GM18517 (cell line): ENCODE data around the gene SPOP.
"Not testable (repeated sequence)": the region's sequence is repeated elsewhere in the genome, so short reads cannot be mapped to it uniquely, and the experiment has no call there.

Experiments
- ATAC-seq: cut with Tn5 transposase; IDR thresholded peaks from one replicate; pipeline ENCODE4 v1.9.1; 2021; ENCODE audit warnings: mild to moderate bottlenecking, moderate library complexity; ENCODE audit not compliant: unreplicated experiment

SPOP gene

GRCh38 chr17:49659661-49660382, 18.1 kb downstream of the SPOP start:
- ATAC-seq, result no peak

GRCh38 chr17:49656247-49656646, 21.6 kb downstream of the SPOP start:
- ATAC-seq, result no peak

DNA sequence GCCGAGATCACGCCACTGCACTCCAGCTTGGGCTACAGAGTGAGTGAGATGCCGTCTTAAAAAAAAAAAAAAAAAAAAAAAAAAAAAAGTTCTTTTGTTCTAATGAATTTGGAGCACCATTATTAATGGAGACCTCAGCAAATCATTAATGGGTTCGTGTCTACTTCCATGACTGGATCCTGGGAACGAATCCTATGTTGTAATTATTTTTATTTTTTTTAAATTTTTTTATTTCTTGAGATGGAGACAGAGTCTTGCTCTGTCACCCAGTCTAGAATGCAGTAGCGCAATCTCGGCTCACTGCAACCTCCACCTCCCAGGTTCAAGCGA, 30.7 kb downstream of the SPOP start:
- ATAC-seq, result no peak

DNA sequence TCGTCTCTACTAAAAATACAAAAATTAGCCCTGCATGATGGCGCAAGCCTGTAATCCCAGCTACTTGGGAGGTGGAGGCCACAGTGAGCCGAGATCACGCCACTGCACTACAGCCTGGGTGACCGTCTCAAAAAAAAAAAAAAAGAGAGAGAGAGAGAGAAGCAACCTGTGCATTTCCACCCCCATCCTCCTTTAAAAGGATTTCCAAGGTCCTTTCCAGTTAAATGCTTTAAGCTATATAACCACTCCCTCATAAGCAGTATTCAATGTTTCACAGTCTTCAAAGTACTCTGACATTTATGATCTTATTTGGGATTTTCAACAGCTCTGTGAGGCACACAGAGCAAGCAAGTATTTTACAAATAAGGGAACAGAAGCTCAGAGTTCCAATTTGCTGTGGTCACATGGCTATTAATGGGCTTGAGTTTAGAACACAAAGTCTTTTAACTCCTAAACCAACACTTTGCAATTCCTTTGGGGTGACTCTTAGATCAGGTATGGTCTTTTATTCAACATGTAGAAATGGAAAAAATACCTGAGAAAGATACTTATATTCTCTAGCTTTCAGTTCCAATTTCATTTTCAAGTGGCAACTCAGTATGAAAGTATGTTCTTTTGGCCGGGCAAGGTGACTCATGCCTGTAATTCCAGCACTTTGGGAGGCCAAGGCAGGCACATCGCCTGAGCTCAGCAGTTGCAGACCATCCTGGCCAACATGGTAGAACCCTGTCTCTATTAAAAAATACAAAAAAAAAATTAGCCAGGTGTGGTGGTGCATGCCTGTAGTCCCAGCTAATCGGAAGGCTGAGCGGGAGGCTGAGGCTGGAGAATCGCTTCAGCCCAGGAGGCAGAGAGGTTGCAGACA, 31.3 kb downstream of the SPOP start:
- peak; percentile 70 for ATAC-seq

DNA sequence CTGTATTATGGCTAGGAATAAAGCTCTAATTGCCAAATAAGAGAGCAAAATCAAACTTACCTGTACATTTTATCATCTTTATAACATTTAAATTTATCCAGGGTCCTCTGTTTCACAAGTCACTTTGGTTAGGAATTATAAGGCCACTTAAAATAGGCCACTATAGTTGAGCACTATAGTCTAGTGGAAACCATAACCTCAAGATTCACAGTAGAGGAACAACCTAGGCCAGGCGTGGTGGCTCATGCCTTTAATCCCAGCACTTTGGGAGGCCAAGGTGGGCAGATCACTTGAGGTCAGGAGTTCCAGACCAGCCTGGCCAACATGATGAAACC, 31.9 kb downstream of the SPOP start:
- ATAC-seq, result not testable (repeated sequence)

GRCh38 chr17:49645654-49646053, 32.2 kb downstream of the SPOP start:
- no peak for ATAC-seq

DNA sequence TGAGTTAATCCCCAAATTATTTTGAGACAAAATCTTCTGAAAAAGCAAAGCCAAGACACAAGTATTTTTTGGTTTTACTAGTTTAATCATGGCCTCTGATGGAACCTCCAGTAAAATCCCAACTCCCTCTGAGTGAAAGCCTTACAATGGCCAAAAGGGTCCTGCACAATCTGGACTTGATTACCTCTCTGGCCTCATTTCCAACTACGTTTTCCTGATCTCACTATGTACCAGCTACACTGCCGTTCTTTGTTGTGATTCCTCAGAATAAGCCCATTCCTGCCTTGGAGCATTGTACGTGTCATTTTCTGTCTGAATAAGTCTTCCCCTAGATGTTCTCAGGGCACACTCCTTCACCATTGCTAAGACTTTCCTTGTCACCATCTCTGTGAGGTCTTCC, 37.3 kb downstream of the SPOP start:
- ATAC-seq, result no peak

GRCh38 chr17:49638818-49639217, 39.1 kb downstream of the SPOP start:
- ATAC-seq, result no peak

- ATAC-seq, result no peak
Observed at GRCh38 chr17:49637739-49638138, 40.2 kb downstream of the SPOP start.

GRCh38 chr17:49637050-49637449, 40.8 kb downstream of the SPOP start:
- no peak for ATAC-seq

DNA sequence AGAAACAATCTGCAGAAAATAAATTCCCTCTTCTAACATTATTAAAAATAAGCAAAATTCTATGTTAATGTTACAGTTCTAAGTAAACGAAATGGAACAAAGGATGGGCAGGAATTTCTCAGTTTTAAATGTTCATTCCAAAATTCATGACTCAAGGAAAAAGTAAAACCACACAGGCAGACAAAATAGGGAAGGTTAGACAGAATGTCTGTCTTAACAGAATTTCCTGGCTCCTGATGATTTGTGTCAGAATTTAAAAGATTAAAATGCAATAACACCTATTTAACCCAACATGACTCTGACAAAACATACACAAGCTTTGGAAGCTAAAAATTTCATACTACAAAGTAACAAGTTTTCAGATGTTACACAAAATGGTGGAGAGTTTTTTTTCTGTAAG, 42.8 kb downstream of the SPOP start:
- no peak for ATAC-seq

DNA sequence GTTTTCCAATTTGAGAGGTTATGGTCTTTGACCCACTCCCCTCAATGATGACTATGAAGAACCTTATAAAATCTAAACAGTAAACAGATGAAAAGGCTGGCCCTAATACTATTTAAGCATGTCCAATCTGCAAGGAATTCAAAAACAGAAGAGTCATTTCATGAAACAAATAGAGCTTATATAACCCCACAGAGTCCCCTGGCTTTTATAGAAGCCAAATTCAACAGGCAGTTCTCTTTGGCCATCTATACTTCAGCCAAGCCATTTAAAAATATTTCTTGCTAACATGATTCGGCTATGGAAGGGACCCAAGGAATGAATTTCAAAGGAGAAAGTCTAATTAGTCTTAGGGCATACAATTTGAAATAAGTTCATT, 43.4 kb downstream of the SPOP start:
- no peak for ATAC-seq

DNA sequence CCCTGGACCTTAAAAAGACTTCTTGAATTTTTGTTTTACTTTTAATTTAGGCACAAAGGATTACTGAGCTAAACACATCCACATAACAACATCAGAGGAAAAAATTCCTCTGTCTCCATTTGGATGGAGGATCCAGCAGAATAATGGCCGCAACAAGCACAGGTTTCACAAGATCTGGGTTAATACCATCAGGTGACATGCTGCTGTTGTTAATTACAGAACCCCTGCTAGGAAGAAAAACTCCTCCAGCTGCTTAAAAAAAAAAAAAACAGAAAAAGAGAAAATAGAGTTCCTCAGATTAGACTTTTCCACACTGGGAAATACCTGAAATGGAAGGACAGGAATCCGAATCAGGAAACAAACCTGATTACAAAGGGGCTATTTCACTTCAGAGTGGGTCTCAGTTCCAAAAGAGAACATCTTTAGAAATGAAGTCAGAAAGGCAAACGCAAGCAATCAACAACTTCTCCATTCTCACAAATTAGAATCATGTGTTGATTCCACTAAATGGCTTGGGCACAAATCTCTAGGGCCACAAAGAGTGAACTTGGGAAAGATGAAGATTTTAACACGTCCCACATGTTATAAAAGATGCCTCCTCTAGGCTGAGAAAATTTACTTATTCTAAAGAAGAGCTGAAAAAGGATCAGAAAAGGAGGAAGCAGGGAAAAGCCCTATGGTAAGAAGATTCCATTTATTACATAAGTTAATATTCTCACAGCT, 44.0 kb downstream of the SPOP start:
- no peak for ATAC-seq

DNA sequence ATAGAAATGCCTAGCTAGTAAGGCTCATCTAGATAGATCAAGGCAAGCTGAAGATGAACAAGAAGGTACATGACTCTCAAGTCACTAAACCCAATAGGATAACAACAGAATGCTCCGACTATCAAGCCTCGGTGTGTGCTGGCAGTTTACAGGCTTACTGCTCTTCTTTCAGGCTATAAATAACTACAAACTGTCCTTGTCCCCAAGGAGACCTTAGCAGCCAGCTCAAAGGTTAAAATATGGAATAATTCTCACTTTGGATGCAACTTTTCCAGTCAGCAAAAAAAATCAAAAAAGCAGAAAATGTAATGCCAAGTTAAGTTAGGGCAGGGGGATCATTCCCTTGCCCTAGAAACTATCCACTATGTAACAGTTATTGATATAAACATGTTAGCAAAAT, 44.6 kb downstream of the SPOP start:
- no peak for ATAC-seq

GRCh38 chr17:49632201-49632600, 45.7 kb downstream of the SPOP start:
- ATAC-seq, result no peak

- ATAC-seq, result no peak
Observed at GRCh38 chr17:49631496-49631895, 46.4 kb downstream of the SPOP start.

DNA sequence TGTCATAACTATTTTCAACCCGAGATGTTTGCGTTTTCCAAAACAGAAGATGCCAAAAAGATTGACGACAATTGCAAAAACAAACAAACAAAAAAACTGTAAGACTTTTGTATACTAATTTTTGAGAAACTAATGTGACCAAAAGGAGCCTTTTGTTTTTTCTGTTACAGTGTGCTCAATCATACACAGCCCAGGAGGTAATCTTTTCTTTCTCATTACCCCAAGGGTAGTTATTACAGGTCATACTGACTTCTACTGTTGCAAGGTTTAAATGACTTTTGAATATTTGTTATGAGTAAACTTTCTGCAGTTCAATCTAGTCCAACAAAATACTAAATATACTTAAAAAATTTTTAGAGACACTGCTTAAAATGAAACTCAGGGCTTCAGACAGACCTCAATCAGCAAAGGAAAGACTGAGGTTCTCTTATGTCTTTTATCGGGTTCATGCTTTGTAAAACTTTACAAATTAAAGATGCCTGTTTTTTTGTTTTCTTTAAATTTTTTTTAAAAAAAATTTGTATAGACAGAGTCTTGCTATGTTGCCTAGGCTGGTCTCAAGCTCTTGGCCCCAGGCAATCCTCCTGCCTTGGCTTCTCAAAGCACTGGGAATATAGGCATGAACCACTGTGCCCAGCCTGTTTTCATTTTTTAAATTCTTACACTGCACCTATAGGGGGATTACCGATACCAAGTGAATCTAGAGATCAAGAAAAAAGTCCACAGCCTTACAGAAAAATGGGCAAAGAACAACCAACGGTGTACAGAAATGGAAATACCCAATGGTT, 47.6 kb downstream of the SPOP start:
- ATAC-seq, result no peak

- no peak for ATAC-seq
Observed at GRCh38 chr17:49629447-49629846, 48.5 kb downstream of the SPOP start.

DNA sequence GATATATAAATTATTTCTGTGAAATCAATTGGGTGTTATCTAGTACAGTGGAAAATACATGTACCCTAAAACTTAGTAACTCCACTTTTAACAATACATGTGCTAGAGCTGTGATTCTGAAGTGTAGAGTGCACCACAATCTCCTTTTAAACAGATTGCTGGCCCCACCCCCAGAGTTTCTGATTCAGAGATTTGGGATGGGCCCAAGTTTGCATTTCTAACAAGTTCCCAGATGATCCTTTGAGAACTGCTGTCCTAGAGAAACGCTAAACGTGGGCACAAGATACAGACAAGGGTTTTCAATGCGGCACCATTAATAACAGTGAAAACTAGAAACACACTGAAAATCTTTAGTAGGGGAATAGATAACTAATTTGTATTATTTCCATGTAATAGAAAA, 53.0 kb downstream of the SPOP start:
- ATAC-seq, result no peak

DNA sequence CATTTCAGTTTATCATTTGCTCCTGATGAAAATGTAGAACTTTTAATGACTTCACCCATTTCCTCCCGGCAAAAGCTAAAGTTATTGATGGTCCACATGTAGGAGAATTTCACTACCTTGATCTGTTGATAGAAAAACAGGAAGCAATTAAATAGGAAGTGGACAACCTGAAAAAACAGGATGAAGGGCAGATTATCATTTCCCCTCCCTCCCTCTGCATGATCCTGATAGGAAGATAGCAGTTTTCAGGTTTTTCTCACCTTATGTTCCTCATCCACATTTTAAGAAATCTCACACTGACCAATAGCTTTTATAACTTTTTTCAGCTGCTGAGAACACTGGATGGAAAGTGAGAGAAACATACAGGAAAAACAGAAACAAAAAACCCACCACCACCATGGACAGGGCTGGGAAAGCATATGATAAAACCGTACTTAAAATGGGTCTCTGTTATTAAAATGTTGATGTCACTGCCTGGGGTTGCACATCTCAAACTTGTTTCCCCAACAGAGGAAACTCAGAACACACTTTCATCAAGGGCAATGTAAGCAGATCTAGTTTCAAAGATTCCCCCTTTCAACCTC, 55.9 kb downstream of the SPOP start:
- no peak for ATAC-seq

DNA sequence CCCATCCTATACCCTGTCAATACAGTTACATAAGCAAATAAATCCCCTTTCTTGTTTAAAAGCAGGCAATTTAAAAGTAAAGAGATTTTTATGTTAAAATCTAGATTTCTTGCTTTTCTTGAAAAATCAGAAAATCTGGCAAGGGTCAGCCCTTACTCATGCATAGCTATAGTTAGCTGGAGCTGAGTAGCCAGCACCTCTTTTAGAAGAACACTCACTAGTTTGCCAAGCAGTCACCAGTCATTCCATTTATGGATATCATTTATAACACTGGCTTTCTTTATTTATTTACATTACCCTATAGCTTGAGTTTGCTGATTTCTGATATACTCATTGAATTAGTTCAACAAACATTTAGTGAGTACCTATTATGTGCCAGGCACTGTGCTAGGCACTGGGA, 56.5 kb downstream of the SPOP start:
- ATAC-seq, result no peak
